Measurements from ENCODE around the gene VPS13C.

VPS13C gene

GRCh38 chr15:62094388-62094787 is 34.1 kb upstream of the VPS13C start:
- Histone ChIP-seq H3K4me1 (ENCODE audit: control insufficient read depth, insufficient read depth, low read length) (no peaks in the 10 kb centered on the region), H3K9me3 (ENCODE audit: control insufficient read depth, low read length) (no peaks in the 10 kb centered on the region), H3K36me3 (ENCODE audit: control insufficient read depth, insufficient read depth, low read length) (no peaks in the 10 kb centered on the region), H3K27ac (ENCODE audit: insufficient read depth, low read depth, low read length, poor library complexity, severe bottlenecking) (no peak overlapping the region), H3K27me3 (ENCODE audit: control insufficient read depth, insufficient read depth, low read length, poor library complexity, severe bottlenecking) (no peaks in the 10 kb centered on the region), H3K4me3 (ENCODE audit: insufficient read depth, low read depth, low read length) (no peak overlapping the region)
- 89 to 91% methylated on average over 7 of the region's 7 CpGs for WGBS, 2 experiments

GRCh38 chr15:62093809-62094208 is 33.6 kb upstream of the VPS13C start:
- H3K9me3 ChIP-seq (ENCODE audit: control insufficient read depth, low read length) = no peaks in the 10 kb centered on the region
- 88 to 93% methylated on average over 5 of the region's 5 CpGs for WGBS, 2 experiments
- H3K4me1 ChIP-seq (ENCODE audit: control insufficient read depth, insufficient read depth, low read length) = no peaks in the 10 kb centered on the region
- H3K4me3 ChIP-seq (ENCODE audit: insufficient read depth, low read depth, low read length) = no peak overlapping the region
- H3K27ac ChIP-seq (ENCODE audit: insufficient read depth, low read depth, low read length, poor library complexity, severe bottlenecking) = no peak overlapping the region
- no peaks in the 10 kb centered on the region for H3K27me3 ChIP-seq (ENCODE audit: control insufficient read depth, insufficient read depth, low read length, poor library complexity, severe bottlenecking)
- no peaks in the 10 kb centered on the region for H3K36me3 ChIP-seq (ENCODE audit: control insufficient read depth, insufficient read depth, low read length)

- 94 to 95% methylated on average over 7 of the region's 7 CpGs for WGBS, 2 experiments
- no peak overlapping the region for H3K4me3 ChIP-seq (ENCODE audit: insufficient read depth, low read depth, low read length)
- no peaks in the 10 kb centered on the region for H3K9me3 ChIP-seq (ENCODE audit: control insufficient read depth, low read length)
- no peaks in the 10 kb centered on the region for H3K27me3 ChIP-seq (ENCODE audit: control insufficient read depth, insufficient read depth, low read length, poor library complexity, severe bottlenecking)
- H3K27ac ChIP-seq (ENCODE audit: insufficient read depth, low read depth, low read length, poor library complexity, severe bottlenecking) = no peak overlapping the region
- H3K36me3 ChIP-seq (ENCODE audit: control insufficient read depth, insufficient read depth, low read length) = no peaks in the 10 kb centered on the region
- no peaks in the 10 kb centered on the region for H3K4me1 ChIP-seq (ENCODE audit: control insufficient read depth, insufficient read depth, low read length)
Measured at GRCh38 chr15:62090988-62091387, 30.7 kb upstream of the VPS13C start.

GRCh38 chr15:62089616-62090015 is 29.4 kb upstream of the VPS13C start:
- Histone ChIP-seq H3K4me3 (ENCODE audit: insufficient read depth, low read depth, low read length) (no peak overlapping the region), H3K4me1 (ENCODE audit: control insufficient read depth, insufficient read depth, low read length) (no peaks in the 10 kb centered on the region), H3K27ac (ENCODE audit: insufficient read depth, low read depth, low read length, poor library complexity, severe bottlenecking) (no peak overlapping the region), H3K9me3 (ENCODE audit: control insufficient read depth, low read length) (no peaks in the 10 kb centered on the region), H3K27me3 (ENCODE audit: control insufficient read depth, insufficient read depth, low read length, poor library complexity, severe bottlenecking) (no peaks in the 10 kb centered on the region), H3K36me3 (ENCODE audit: control insufficient read depth, insufficient read depth, low read length) (no peaks in the 10 kb centered on the region)
- 89 to 95% methylated on average over 2 of the region's 2 CpGs for WGBS, 2 experiments

GRCh38 chr15:62088353-62088693 is 28.1 kb upstream of the VPS13C start:
- Histone ChIP-seq H3K4me1 (ENCODE audit: control insufficient read depth, insufficient read depth, low read length) (no peaks in the 10 kb centered on the region), H3K9me3 (ENCODE audit: control insufficient read depth, low read length) (no peaks in the 10 kb centered on the region), H3K27ac (ENCODE audit: insufficient read depth, low read depth, low read length, poor library complexity, severe bottlenecking) (no peak overlapping the region), H3K4me3 (ENCODE audit: insufficient read depth, low read depth, low read length) (no peak overlapping the region), H3K27me3 (ENCODE audit: control insufficient read depth, insufficient read depth, low read length, poor library complexity, severe bottlenecking) (no peaks in the 10 kb centered on the region), H3K36me3 (ENCODE audit: control insufficient read depth, insufficient read depth, low read length) (no peaks in the 10 kb centered on the region)
- WGBS, 2 experiments = 82 to 100% methylated on average over 1 of the region's 1 CpG

GRCh38 chr15:62087671-62088352 is 27.6 kb upstream of the VPS13C start:
- Histone ChIP-seq H3K27ac (ENCODE audit: insufficient read depth, low read depth, low read length, poor library complexity, severe bottlenecking) (no peak overlapping the region), H3K4me3 (ENCODE audit: insufficient read depth, low read depth, low read length) (no peak overlapping the region), H3K4me1 (ENCODE audit: control insufficient read depth, insufficient read depth, low read length) (no peaks in the 10 kb centered on the region)

GRCh38 chr15:62085740-62086139 is 25.5 kb upstream of the VPS13C start:
- Histone ChIP-seq H3K9me3 (ENCODE audit: control insufficient read depth, low read length) (no peaks in the 10 kb centered on the region), H3K4me3 (ENCODE audit: insufficient read depth, low read depth, low read length) (no peak overlapping the region), H3K36me3 (ENCODE audit: control insufficient read depth, insufficient read depth, low read length) (no peaks in the 10 kb centered on the region), H3K27ac (ENCODE audit: insufficient read depth, low read depth, low read length, poor library complexity, severe bottlenecking) (no peak overlapping the region), H3K4me1 (ENCODE audit: control insufficient read depth, insufficient read depth, low read length) (no peaks in the 10 kb centered on the region), H3K27me3 (ENCODE audit: control insufficient read depth, insufficient read depth, low read length, poor library complexity, severe bottlenecking) (no peaks in the 10 kb centered on the region)
- WGBS, 2 experiments = 77 to 81% methylated on average over 4 of the region's 4 CpGs

More at GRCh38 chr15:62087671-62088352, 27.6 kb upstream of the VPS13C start:
- WGBS, 2 experiments = 79 to 82% methylated on average over 5 of the region's 5 CpGs
- H3K36me3 ChIP-seq (ENCODE audit: control insufficient read depth, insufficient read depth, low read length) = no peaks in the 10 kb centered on the region
- H3K27me3 ChIP-seq (ENCODE audit: control insufficient read depth, insufficient read depth, low read length, poor library complexity, severe bottlenecking) = no peaks in the 10 kb centered on the region
- H3K9me3 ChIP-seq (ENCODE audit: control insufficient read depth, low read length) = no peaks in the 10 kb centered on the region

- no peaks in the 10 kb centered on the region for H3K4me1 ChIP-seq (ENCODE audit: control insufficient read depth, insufficient read depth, low read length)
- no peaks in the 10 kb centered on the region for H3K9me3 ChIP-seq (ENCODE audit: control insufficient read depth, low read length)
- H3K27me3 ChIP-seq (ENCODE audit: control insufficient read depth, insufficient read depth, low read length, poor library complexity, severe bottlenecking) = no peaks in the 10 kb centered on the region
- H3K36me3 ChIP-seq (ENCODE audit: control insufficient read depth, insufficient read depth, low read length) = no peaks in the 10 kb centered on the region
- no peak overlapping the region for H3K4me3 ChIP-seq (ENCODE audit: insufficient read depth, low read depth, low read length)
- WGBS, 2 experiments = 96% methylated on average over 8 to 9 of the region's 9 CpGs
- H3K27ac ChIP-seq (ENCODE audit: insufficient read depth, low read depth, low read length, poor library complexity, severe bottlenecking) = no peak overlapping the region
Measured at GRCh38 chr15:62083194-62084154, 23.2 kb upstream of the VPS13C start.

GRCh38 chr15:62079594-62079993 is 19.3 kb upstream of the VPS13C start:
- H3K9me3 ChIP-seq (ENCODE audit: control insufficient read depth, low read length) = no peaks in the 10 kb centered on the region
- no peak overlapping the region for H3K27ac ChIP-seq (ENCODE audit: insufficient read depth, low read depth, low read length, poor library complexity, severe bottlenecking)
- 91 to 96% methylated on average over 4 of the region's 4 CpGs for whole genome bisulfite sequencing, 2 experiments
- H3K27me3 ChIP-seq (ENCODE audit: control insufficient read depth, insufficient read depth, low read length, poor library complexity, severe bottlenecking) = no peaks in the 10 kb centered on the region
- no peak overlapping the region for H3K4me3 ChIP-seq (ENCODE audit: insufficient read depth, low read depth, low read length)
- H3K4me1 ChIP-seq (ENCODE audit: control insufficient read depth, insufficient read depth, low read length) = no peaks in the 10 kb centered on the region
- no peaks in the 10 kb centered on the region for H3K36me3 ChIP-seq (ENCODE audit: control insufficient read depth, insufficient read depth, low read length)

- WGBS, 2 experiments = 92 to 96% methylated on average over 8 to 9 of the region's 9 CpGs
- Histone ChIP-seq H3K27me3 (ENCODE audit: control insufficient read depth, insufficient read depth, low read length, poor library complexity, severe bottlenecking) (no peaks in the 10 kb centered on the region), H3K4me1 (ENCODE audit: control insufficient read depth, insufficient read depth, low read length) (no peaks in the 10 kb centered on the region), H3K9me3 (ENCODE audit: control insufficient read depth, low read length) (no peaks in the 10 kb centered on the region), H3K36me3 (ENCODE audit: control insufficient read depth, insufficient read depth, low read length) (no peaks in the 10 kb centered on the region), H3K4me3 (ENCODE audit: insufficient read depth, low read depth, low read length) (no peak overlapping the region), H3K27ac (ENCODE audit: insufficient read depth, low read depth, low read length, poor library complexity, severe bottlenecking) (no peak overlapping the region)
Measured at GRCh38 chr15:62075595-62076277, 15.5 kb upstream of the VPS13C start.
